Measurements from ENCODE around the gene TMPRSS9.
A peak's percentile ranks its signal among the peaks of the same experiment; 100 is the strongest.

Gene TMPRSS9

GRCh38 chr19:2333027-2333806 is 26.8 kb upstream of the TMPRSS9 start (continued):
- TF ChIP-seq PATZ1 (tag by site-specific recombination; IDR thresholded peaks at IDR 0.05) (no peak), IKZF3 (tag by site-specific recombination; IDR thresholded peaks at IDR 0.05) (no peak), CTCF (tag by site-specific recombination; IDR thresholded peaks at IDR 0.05) (no peak), ZNF626 (tag by site-specific recombination; IDR thresholded peaks at IDR 0.05) (no peak), ZIC2 (tag by site-specific recombination; IDR thresholded peaks at IDR 0.05) (no peak), KLF7 (tag by site-specific recombination; IDR thresholded peaks at IDR 0.05; ENCODE audit: borderline replicate concordance) (no peak), HOXC10 (CRISPR knock-in tag; IDR thresholded peaks at IDR 0.05) (no peak), ZNF239 (tag by site-specific recombination; IDR thresholded peaks at IDR 0.05) (no peak), ZNF785 (tag by site-specific recombination; IDR thresholded peaks at IDR 0.05) (no peak), ZNF596 (tag by site-specific recombination; IDR thresholded peaks at IDR 0.05) (no peak), ZNF138 (tag by site-specific recombination; IDR thresholded peaks at IDR 0.05; ENCODE audit: borderline replicate concordance) (no peak), TCF7L2 (IDR thresholded peaks at IDR 0.05; ENCODE audit: borderline replicate concordance, low read depth, low read length) (no peak), ZBTB1 (tag by site-specific recombination; IDR thresholded peaks at IDR 0.05) (no peak), ZNF366 (tag by site-specific recombination; conservative IDR thresholded peaks at IDR 0.05) (no peak)

GRCh38 chr19:2333807-2334211 is 26.3 kb upstream of the TMPRSS9 start:
- Histone ChIP-seq H3K4me3 (ENCODE audit: low read depth, low read length) (no peak overlapping the region), H3K4me1 (ENCODE audit: control insufficient read depth, insufficient read depth, low read length) (peaks cover 14% of the 10 kb centered on the region), H3K9me3 (ENCODE audit: control insufficient read depth, insufficient read depth, low read depth, low read length) (no peaks in the 10 kb centered on the region), H3K36me3 (ENCODE audit: control insufficient read depth in 2 of 2, insufficient read depth in 1 of 2, low read length in 2 of 2) (peaks cover 0 to 11% of the 10 kb centered on the region in 2 experiments; a peak in 1 of 3 replicates), H3K27ac (ENCODE audit: extremely low read depth, low read depth, low read length) (peak overlapping the region; percentile 26; the same call in 1 of the 2 replicates)
- POLR2A ChIA-PET, result no interaction called here
- CTCF ChIA-PET, result no interaction called here
- no peak for TF ChIP-seq MYNN (tag by site-specific recombination; IDR thresholded peaks at IDR 0.05; ENCODE audit: borderline replicate concordance)
- TF ChIP-seq ZNF114 (tag by site-specific recombination; IDR thresholded peaks at IDR 0.05), result no peak
- peak; percentile 51 for TF ChIP-seq ZNF600 (tag by site-specific recombination; IDR thresholded peaks at IDR 0.05)
- TF ChIP-seq SCRT2 (tag by site-specific recombination; IDR thresholded peaks at IDR 0.05), result peak; percentile 73; the same call in 1 of the 2 replicates
- TF ChIP-seq ZNF140 (tag by site-specific recombination; IDR thresholded peaks at IDR 0.05), result no peak
- TF ChIP-seq ZNF692 (tag by site-specific recombination; IDR thresholded peaks at IDR 0.05), result no peak
- no peak for TF ChIP-seq ZNF221 (tag by site-specific recombination; IDR thresholded peaks at IDR 0.05; ENCODE audit: borderline replicate concordance)
- TF ChIP-seq YY2 (tag by site-specific recombination; IDR thresholded peaks at IDR 0.05), result no peak
- TF ChIP-seq PATZ1 (tag by site-specific recombination; IDR thresholded peaks at IDR 0.05), result no peak
- peak; percentile 27; the same call in 1 of the 2 replicates for TF ChIP-seq SCRT1 (tag by site-specific recombination; IDR thresholded peaks at IDR 0.05; ENCODE audit: borderline replicate concordance)
- no peak for TF ChIP-seq OSR2 (tag by site-specific recombination; IDR thresholded peaks at IDR 0.05)
- TF ChIP-seq ZFP69B (tag by site-specific recombination; IDR thresholded peaks at IDR 0.05), result no peak
- TF ChIP-seq ZNF416 (tag by site-specific recombination; IDR thresholded peaks at IDR 0.05), result no peak
- no peak for TF ChIP-seq ZBTB44 (tag by site-specific recombination; IDR thresholded peaks at IDR 0.05)
- no peak for TF ChIP-seq ZNF423 (tag by site-specific recombination; IDR thresholded peaks at IDR 0.05)
- TF ChIP-seq ZNF48 (tag by site-specific recombination; IDR thresholded peaks at IDR 0.05), result no peak

All from HEK293 (cell line).